Caki2 (cell line): ENCODE results near the gene F8A1. TPM values are rescaled to one million over a fixed set of nuclear protein-coding genes. Genes with fewer than 3 reads are reported as not detected.
"Not testable (repeated sequence)": the region's sequence is repeated elsewhere in the genome, so short reads cannot be mapped to it uniquely, and the experiment has no call there.

ENCODE experiments used
- DNase-seq: peaks from one replicate; pipeline ENCODE4 v3.0.0-alpha.2; 2015; ENCODE audit warnings: low read depth
- in situ Hi-C: cut with HindIII; loops from 2 replicates; pipeline ENCODE4 v1.10.0; 2016; ENCODE audit warnings: low sequenced_read_pairs, low pct_unique_long_range_greater_than_20kb, mixed read lengths
- total RNA-seq: library from RNA; depleted of rRNA; stranded (reverse); fragments of >200 nt; shearing (Covaris generic); gene quantifications from 2 replicates; pipeline ENCODE4 v1.2.3, GENCODE V29; 2014; ENCODE audit warnings: low replicate concordance; rRNA removed

F8A1 gene
- total RNA-seq, 1 experiment from 2014 or later: 5.0 TPM

DNA sequence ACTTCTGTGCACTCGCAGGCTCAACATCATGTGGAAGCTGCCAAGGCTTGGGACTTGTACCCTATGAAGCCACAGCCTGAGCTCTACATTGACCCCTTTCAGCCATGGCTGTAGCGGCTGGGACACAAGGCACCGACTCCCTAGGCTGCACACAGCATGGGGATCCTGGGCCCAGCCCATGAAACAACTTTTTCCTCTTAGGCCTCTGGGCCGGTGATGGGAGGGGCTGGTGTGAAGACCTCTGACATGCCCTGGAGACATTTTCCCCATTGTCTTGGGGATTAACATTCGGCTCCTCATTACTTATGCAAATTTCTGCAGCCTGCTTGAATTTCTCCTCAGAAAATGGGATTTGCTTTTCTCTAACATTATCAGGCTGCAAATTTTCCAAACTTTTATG lies 38.6 kb downstream of the F8A1 start:
- in situ Hi-C loops, DNase-seq: not testable (repeated sequence)

Other genes starting within 250 kb of the F8A1 start
- gene CTAG2, start 232.8 kb upstream of the F8A1 start, total RNA-seq: not detected in 2 replicates
- 0.14 TPM in 1 of 2 replicates, not detected in the other for gene GAB3, start 135.3 kb upstream of the F8A1 start, total RNA-seq
- 20.4 and 68.5 TPM in 2 replicates for gene DKC1, start 123.5 kb upstream of the F8A1 start, total RNA-seq
- 36.1 and 38.7 TPM in 2 replicates for gene MPP1, start 80.9 kb upstream of the F8A1 start, total RNA-seq
- not detected in 2 replicates for gene SMIM9, start 51.7 kb upstream of the F8A1 start, total RNA-seq
- gene F8, start 136.4 kb downstream of the F8A1 start, total RNA-seq: 5.2 and 7.1 TPM in 2 replicates
- gene FUNDC2, start 140.5 kb downstream of the F8A1 start, total RNA-seq: 57.0 and 80.3 TPM in 2 replicates
- 38.4 and 43.2 TPM in 2 replicates for gene CMC4, start 184.8 kb downstream of the F8A1 start, total RNA-seq
- 4.7 and 19.2 TPM in 2 replicates for gene MTCP1, start 184.8 kb downstream of the F8A1 start, total RNA-seq
- gene BRCC3, start 185.2 kb downstream of the F8A1 start, total RNA-seq: 3.5 and 9.1 TPM in 2 replicates